ENCODE data around the gene CYB5R2.

Gene CYB5R2

DNA sequence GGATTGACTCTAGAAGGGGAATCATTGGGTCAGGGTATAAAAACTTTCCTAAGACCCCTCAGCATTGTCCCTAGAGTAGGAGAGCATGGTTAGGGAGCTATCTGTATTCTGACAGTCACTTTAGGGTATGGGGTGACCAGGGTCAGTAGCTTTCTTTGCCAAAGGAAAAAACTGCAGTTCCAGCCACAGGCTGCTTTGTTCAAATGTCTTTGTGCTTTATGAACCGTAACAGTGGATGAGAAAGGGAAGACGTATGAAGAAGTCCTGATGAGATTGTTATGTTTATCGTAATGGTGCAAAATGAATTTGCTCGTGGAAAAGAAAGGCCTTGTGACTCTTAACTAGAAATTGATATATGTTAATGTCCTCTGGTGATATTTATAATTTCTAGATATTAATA is 30.0 kb downstream of the CYB5R2 start:
- ATAC-seq: no peak
- TF ChIP-seq ZNF70 (CRISPR knock-in tag; IDR thresholded peaks at IDR 0.05) (no peak), ZNF565 (CRISPR knock-in tag; conservative IDR thresholded peaks at IDR 0.05; ENCODE audit: low read depth) (no peak), SNAI2 (CRISPR knock-in tag; IDR thresholded peaks at IDR 0.05) (no peak), PPARA (CRISPR knock-in tag; IDR thresholded peaks at IDR 0.05; ENCODE audit: borderline replicate concordance) (no peak), ARNTL (CRISPR knock-in tag; IDR thresholded peaks at IDR 0.05; ENCODE audit: borderline replicate concordance, low read depth) (no peak), BACH2 (CRISPR knock-in tag; IDR thresholded peaks at IDR 0.05; ENCODE audit: borderline replicate concordance) (no peak), ESRRG (CRISPR knock-in tag; IDR thresholded peaks at IDR 0.05) (no peak), OSR1 (CRISPR knock-in tag; IDR thresholded peaks at IDR 0.05) (no peak), TOX (CRISPR knock-in tag; IDR thresholded peaks at IDR 0.05; ENCODE audit: borderline replicate concordance) (no peak), RARB (CRISPR knock-in tag; IDR thresholded peaks at IDR 0.05) (no peak)
- TF ChIP-seq, protein P1, sequence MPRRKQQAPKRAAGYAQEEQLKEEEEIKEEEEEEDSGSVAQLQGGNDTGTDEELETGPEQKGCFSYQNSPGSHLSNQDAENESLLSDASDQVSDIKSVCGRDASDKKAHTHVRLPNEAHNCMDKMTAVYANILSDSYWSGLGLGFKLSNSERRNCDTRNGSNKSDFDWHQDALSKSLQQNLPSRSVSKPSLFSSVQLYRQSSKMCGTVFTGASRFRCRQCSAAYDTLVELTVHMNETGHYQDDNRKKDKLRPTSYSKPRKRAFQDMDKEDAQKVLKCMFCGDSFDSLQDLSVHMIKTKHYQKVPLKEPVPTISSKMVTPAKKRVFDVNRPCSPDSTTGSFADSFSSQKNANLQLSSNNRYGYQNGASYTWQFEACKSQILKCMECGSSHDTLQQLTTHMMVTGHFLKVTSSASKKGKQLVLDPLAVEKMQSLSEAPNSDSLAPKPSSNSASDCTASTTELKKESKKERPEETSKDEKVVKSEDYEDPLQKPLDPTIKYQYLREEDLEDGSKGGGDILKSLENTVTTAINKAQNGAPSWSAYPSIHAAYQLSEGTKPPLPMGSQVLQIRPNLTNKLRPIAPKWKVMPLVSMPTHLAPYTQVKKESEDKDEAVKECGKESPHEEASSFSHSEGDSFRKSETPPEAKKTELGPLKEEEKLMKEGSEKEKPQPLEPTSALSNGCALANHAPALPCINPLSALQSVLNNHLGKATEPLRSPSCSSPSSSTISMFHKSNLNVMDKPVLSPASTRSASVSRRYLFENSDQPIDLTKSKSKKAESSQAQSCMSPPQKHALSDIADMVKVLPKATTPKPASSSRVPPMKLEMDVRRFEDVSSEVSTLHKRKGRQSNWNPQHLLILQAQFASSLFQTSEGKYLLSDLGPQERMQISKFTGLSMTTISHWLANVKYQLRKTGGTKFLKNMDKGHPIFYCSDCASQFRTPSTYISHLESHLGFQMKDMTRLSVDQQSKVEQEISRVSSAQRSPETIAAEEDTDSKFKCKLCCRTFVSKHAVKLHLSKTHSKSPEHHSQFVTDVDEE (CRISPR knock-in tag; IDR thresholded peaks at IDR 0.05): no peak

DNA sequence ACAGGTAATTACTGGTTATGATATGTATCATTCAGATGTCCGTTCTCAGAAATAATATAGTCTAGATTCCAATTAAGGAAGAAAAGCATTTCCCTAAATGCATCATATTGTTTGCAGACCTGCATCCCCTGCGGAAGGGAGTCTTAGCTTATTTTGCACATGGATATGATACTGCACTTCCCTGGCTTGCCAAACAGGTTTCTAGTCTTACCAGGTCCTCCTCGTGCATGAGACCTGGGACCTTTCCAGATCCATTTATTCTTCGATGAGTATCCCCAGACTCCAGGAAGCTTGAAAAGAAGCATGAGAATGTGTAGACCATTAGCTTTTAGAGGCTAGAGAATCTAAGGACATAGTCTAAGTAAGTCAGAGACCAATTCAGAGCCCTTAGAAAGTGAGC is 30.6 kb downstream of the CYB5R2 start:
- ATAC-seq: no peak
- no peak for TF ChIP-seq CSDC2 (CRISPR knock-in tag; IDR thresholded peaks at IDR 0.05)
- TF ChIP-seq GLIS3 (CRISPR knock-in tag; IDR thresholded peaks at IDR 0.05): no peak
- TF ChIP-seq ZNF70 (CRISPR knock-in tag; IDR thresholded peaks at IDR 0.05): no peak
- TF ChIP-seq, protein P2, sequence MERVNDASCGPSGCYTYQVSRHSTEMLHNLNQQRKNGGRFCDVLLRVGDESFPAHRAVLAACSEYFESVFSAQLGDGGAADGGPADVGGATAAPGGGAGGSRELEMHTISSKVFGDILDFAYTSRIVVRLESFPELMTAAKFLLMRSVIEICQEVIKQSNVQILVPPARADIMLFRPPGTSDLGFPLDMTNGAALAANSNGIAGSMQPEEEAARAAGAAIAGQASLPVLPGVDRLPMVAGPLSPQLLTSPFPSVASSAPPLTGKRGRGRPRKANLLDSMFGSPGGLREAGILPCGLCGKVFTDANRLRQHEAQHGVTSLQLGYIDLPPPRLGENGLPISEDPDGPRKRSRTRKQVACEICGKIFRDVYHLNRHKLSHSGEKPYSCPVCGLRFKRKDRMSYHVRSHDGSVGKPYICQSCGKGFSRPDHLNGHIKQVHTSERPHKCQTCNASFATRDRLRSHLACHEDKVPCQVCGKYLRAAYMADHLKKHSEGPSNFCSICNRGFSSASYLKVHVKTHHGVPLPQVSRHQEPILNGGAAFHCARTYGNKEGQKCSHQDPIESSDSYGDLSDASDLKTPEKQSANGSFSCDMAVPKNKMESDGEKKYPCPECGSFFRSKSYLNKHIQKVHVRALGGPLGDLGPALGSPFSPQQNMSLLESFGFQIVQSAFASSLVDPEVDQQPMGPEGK (CRISPR knock-in tag; IDR thresholded peaks at IDR 0.05; ENCODE audit: borderline replicate concordance): no peak
- no peak for TF ChIP-seq SNAI2 (CRISPR knock-in tag; IDR thresholded peaks at IDR 0.05)
- TF ChIP-seq, protein P3, sequence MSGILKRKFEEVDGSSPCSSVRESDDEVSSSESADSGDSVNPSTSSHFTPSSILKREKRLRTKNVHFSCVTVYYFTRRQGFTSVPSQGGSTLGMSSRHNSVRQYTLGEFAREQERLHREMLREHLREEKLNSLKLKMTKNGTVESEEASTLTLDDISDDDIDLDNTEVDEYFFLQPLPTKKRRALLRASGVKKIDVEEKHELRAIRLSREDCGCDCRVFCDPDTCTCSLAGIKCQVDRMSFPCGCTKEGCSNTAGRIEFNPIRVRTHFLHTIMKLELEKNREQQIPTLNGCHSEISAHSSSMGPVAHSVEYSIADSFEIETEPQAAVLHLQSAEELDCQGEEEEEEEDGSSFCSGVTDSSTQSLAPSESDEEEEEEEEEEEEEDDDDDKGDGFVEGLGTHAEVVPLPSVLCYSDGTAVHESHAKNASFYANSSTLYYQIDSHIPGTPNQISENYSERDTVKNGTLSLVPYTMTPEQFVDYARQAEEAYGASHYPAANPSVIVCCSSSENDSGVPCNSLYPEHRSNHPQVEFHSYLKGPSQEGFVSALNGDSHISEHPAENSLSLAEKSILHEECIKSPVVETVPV (CRISPR knock-in tag; IDR thresholded peaks at IDR 0.05): no peak
- TF ChIP-seq ESRRG (CRISPR knock-in tag; IDR thresholded peaks at IDR 0.05): no peak
- TF ChIP-seq, protein P4, sequence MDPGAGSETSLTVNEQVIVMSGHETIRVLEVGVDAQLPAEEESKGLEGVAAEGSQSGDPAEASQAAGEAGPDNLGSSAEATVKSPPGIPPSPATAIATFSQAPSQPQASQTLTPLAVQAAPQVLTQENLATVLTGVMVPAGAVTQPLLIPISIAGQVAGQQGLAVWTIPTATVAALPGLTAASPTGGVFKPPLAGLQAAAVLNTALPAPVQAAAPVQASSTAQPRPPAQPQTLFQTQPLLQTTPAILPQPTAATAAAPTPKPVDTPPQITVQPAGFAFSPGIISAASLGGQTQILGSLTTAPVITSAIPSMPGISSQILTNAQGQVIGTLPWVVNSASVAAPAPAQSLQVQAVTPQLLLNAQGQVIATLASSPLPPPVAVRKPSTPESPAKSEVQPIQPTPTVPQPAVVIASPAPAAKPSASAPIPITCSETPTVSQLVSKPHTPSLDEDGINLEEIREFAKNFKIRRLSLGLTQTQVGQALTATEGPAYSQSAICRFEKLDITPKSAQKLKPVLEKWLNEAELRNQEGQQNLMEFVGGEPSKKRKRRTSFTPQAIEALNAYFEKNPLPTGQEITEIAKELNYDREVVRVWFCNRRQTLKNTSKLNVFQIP (CRISPR knock-in tag; IDR thresholded peaks at IDR 0.05; ENCODE audit: borderline replicate concordance, low read depth): no peak
- no peak for TF ChIP-seq TCF4 (CRISPR knock-in tag; IDR thresholded peaks at IDR 0.05; ENCODE audit: borderline replicate concordance)
- TF ChIP-seq TOX (CRISPR knock-in tag; IDR thresholded peaks at IDR 0.05; ENCODE audit: borderline replicate concordance): no peak
- TF ChIP-seq ZC3H10 (CRISPR knock-in tag; IDR thresholded peaks at IDR 0.05): no peak
- no peak for TF ChIP-seq OSR1 (CRISPR knock-in tag; IDR thresholded peaks at IDR 0.05)
- no peak for TF ChIP-seq ZFP3 (CRISPR knock-in tag; IDR thresholded peaks at IDR 0.05)
- TF ChIP-seq, protein P5, sequence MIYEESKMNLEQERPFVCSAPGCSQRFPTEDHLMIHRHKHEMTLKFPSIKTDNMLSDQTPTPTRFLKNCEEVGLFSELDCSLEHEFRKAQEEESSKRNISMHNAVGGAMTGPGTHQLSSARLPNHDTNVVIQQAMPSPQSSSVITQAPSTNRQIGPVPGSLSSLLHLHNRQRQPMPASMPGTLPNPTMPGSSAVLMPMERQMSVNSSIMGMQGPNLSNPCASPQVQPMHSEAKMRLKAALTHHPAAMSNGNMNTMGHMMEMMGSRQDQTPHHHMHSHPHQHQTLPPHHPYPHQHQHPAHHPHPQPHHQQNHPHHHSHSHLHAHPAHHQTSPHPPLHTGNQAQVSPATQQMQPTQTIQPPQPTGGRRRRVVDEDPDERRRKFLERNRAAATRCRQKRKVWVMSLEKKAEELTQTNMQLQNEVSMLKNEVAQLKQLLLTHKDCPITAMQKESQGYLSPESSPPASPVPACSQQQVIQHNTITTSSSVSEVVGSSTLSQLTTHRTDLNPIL (CRISPR knock-in tag; IDR thresholded peaks at IDR 0.05; ENCODE audit: low read depth): no peak
- TF ChIP-seq PPARA (CRISPR knock-in tag; IDR thresholded peaks at IDR 0.05; ENCODE audit: borderline replicate concordance): no peak
- TF ChIP-seq ZNF565 (CRISPR knock-in tag; conservative IDR thresholded peaks at IDR 0.05; ENCODE audit: low read depth): no peak

DNA sequence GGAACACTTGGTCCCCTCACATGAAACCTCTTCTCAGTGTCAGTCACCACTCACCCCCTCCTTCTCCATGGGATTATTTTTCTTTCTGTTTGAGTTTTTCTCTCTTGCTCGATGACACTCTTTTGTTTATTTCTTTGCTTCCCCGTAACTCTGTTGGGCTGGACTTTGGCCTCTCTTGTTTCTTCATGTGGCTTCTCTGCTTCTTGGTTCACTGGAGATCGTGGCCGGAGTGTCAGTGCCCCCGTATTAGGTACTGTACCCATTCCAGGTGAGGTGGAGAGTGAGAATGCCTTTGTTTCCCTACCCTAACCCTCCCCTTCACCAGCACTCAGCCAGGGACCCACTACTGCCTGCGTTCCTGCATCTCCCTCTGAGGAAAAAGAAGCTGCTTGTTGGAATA is 32.5 kb downstream of the CYB5R2 start:
- no peak for ATAC-seq
- no peak for TF ChIP-seq ZNF70 (CRISPR knock-in tag; IDR thresholded peaks at IDR 0.05)
- TF ChIP-seq, protein P2 (CRISPR knock-in tag; IDR thresholded peaks at IDR 0.05; ENCODE audit: borderline replicate concordance): no peak
- TF ChIP-seq CSDC2 (CRISPR knock-in tag; IDR thresholded peaks at IDR 0.05): no peak
- no peak for TF ChIP-seq ARNTL (CRISPR knock-in tag; IDR thresholded peaks at IDR 0.05; ENCODE audit: borderline replicate concordance, low read depth)
- TF ChIP-seq ZC3H10 (CRISPR knock-in tag; IDR thresholded peaks at IDR 0.05): no peak
- no peak for TF ChIP-seq RARB (CRISPR knock-in tag; IDR thresholded peaks at IDR 0.05)
- TF ChIP-seq ZNF565 (CRISPR knock-in tag; conservative IDR thresholded peaks at IDR 0.05; ENCODE audit: low read depth): no peak
- no peak for TF ChIP-seq TCF4 (CRISPR knock-in tag; IDR thresholded peaks at IDR 0.05; ENCODE audit: borderline replicate concordance)

Measured in SK-N-SH treated with all-trans-retinoic acid at 6 μM for 48 hours (cell line).